ENCODE measurements around the gene RAD51B.

DNA sequence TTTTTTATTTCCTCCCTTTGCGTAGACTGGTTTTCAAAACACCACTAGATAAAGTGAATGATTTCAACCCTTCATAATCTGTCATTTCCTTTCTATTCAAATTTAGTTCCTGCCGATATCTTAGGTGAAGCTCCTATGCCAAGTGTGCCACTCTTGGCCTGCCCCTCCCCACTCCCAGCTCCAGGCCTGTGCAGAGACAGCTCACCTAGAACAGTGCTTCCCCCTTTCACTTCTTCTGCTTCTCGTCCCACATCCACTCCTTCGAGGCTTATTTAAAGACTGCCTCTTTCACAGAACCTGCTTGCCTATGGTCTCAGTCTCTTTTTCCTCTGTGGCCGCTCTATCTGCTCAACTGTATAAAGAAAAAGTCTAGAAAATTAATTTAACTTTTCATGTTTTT lies 473.8 kb downstream of the RAD51B start:
- no peak for TF ChIP-seq POLR2AphosphoS5 (IDR thresholded peaks at IDR 0.05; ENCODE audit: low read depth, low read length)
- TF ChIP-seq TAF1 (IDR thresholded peaks at IDR 0.05; ENCODE audit: borderline replicate concordance, low read depth, low read length) = no peak

Data from GM12892 (cell line).